ENCODE data around the gene CCL19.

DNA sequence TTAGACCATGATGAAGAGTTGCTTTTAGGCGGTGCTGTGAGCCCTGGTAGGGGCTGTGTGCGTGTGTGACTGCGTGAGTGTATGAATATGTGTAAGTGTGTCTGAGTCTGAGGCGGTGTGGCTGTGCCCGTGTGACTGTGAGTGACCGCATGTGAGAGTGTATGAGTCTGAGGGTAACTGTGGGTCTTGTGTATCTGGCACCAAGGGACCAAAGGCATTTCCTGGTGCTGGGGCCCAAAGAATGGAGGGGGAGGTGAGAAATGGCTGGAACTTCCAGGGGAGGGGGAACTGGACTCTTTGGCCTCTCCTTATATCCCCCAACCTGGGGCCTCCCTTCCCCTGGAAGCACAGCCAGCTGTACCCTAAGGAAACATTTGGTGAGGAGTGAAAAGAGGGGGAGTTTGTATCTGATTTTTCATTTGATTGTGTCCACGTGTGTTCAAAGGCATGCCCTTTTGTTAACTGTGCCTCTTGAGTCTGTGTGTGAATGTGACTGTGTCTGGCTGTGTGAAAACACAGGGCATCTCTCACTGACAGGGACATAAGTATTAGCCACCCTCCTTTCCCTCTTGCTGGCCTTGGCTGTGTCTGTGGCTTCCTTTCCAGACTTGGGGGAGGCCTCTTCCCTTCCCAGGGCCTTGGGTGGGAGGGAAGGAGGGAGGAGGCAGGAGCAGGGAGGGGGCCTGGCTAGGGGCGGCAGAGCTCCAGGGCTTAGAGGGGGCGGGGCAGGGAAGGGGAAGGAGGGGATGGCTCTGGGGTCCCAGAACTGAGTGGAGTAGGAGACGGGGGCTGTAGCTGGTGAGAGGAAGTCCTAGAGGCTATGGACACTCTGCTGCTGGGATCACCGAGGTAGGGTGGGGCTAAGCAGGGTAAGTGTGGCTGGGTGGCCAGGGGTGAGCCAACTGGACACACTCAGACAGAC is 37.7 kb downstream of the CCL19 start:
- TF ChIP-seq, protein P1, sequence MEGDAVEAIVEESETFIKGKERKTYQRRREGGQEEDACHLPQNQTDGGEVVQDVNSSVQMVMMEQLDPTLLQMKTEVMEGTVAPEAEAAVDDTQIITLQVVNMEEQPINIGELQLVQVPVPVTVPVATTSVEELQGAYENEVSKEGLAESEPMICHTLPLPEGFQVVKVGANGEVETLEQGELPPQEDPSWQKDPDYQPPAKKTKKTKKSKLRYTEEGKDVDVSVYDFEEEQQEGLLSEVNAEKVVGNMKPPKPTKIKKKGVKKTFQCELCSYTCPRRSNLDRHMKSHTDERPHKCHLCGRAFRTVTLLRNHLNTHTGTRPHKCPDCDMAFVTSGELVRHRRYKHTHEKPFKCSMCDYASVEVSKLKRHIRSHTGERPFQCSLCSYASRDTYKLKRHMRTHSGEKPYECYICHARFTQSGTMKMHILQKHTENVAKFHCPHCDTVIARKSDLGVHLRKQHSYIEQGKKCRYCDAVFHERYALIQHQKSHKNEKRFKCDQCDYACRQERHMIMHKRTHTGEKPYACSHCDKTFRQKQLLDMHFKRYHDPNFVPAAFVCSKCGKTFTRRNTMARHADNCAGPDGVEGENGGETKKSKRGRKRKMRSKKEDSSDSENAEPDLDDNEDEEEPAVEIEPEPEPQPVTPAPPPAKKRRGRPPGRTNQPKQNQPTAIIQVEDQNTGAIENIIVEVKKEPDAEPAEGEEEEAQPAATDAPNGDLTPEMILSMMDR (IDR thresholded peaks at IDR 0.05): no peak
- no peak for TF ChIP-seq EZH2 (IDR thresholded peaks at IDR 0.05)
